SK-N-SH (cell line): Measurements from ENCODE around the gene SLC2A11. TPM values are rescaled to one million over a fixed set of nuclear protein-coding genes. Genes with fewer than 3 reads are reported as not detected.

Experiments used
- CTCF ChIA-PET: fragments of 300-600, 350-600 bp; formaldehyde crosslinking; extraction: SDS; loops from one replicate; lab custom pipeline; 2021; lab: Yijun Ruan, JAX
- POLR2A ChIA-PET: fragments of 350-600 bp; sonication (Branson Sonifier 250); formaldehyde crosslinking; extraction: SDS; loops from one replicate; lab custom pipeline; 2020; ENCODE audit warnings: antibody characterized with exemption, inconsistent platforms; lab: Yijun Ruan, JAX
- DNase-seq: peaks from one replicate; pipeline ENCODE4 v3.0.0; 2012
- H2AFZ ChIP-seq: fragments of 200-600 bp; sonication (generic); 2 replicates; pipeline ENCODE4 v1.8.1; 2016; ENCODE audit warnings: antibody characterized with exemption, mild to moderate bottlenecking, low read depth
- H3F3A ChIP-seq: fragments of 200-600 bp; sonication (generic); replicated peaks from 2 replicates; pipeline ENCODE3; 2016; ENCODE audit warnings: antibody characterized with exemption, mild to moderate bottlenecking; ENCODE audit not compliant: insufficient read depth
- H3K27ac ChIP-seq, 2 experiments: fragments of 200-500 bp in 1 of 2; fragments of 200-600 bp in 1 of 2; sonication (Bioruptor generic) in 1 of 2; sonication (generic), shearing (Covaris generic) in 1 of 2; 2 replicates each; pipeline versions ENCODE4 v1.5.1 to v1.6.1; 2014 to 2016; ENCODE audit warnings: low read depth in 2 of 2, inconsistent platforms in 1 of 2, low read length in 1 of 2, mild to moderate bottlenecking in 1 of 2, mixed read lengths in 1 of 2
- H3K27me3 ChIP-seq: fragments of 200-600 bp; sonication (generic), shearing (Covaris generic); 2 replicates; pipeline ENCODE4 v1.6.1; 2016; ENCODE audit warnings: mixed run types; ENCODE audit not compliant: insufficient read depth
- H3K36me3 ChIP-seq, 2 experiments: fragments of 200-500 bp in 1 of 2; fragments of 200-600 bp in 1 of 2; sonication (Bioruptor generic) in 1 of 2; sonication (generic) in 1 of 2; replicated peaks in 1 of 2; 2 replicates each; pipeline versions ENCODE3 to v1.5.1; 2014 to 2016; ENCODE audit warnings: low read length in 1 of 2, mild to moderate bottlenecking in 1 of 2; ENCODE audit not compliant: insufficient read depth in 2 of 2, control insufficient read depth in 1 of 2
- H3K4me1 ChIP-seq, 2 experiments: fragments of 200-500 bp in 1 of 2; fragments of 200-600 bp in 1 of 2; sonication (Bioruptor generic) in 1 of 2; sonication (generic), shearing (Covaris generic) in 1 of 2; 2 replicates each; pipeline versions ENCODE4 v1.5.1 to v1.6.1; 2014 to 2016; ENCODE audit warnings: low read depth in 1 of 2, low read length in 1 of 2, mixed run types in 1 of 2; ENCODE audit not compliant: insufficient read depth in 2 of 2, control insufficient read depth in 1 of 2
- H3K4me2 ChIP-seq: fragments of 200-600 bp; sonication (generic), shearing (Covaris generic); 2 replicates; pipeline ENCODE4 v1.6.1; 2017; ENCODE audit warnings: mixed run types
- H3K4me3 ChIP-seq, 2 experiments: fragments of 200-500 bp in 1 of 2; fragments of 200-600 bp in 1 of 2; sonication (Bioruptor generic) in 1 of 2; sonication (generic), shearing (Covaris generic) in 1 of 2; 2 replicates each; pipeline versions ENCODE4 v1.5.1 to v1.8.1; 2014 to 2016; ENCODE audit warnings: low read depth in 2 of 2, inconsistent platforms in 1 of 2, low read length in 1 of 2, mild to moderate bottlenecking in 1 of 2, mixed read lengths in 1 of 2, moderate library complexity in 1 of 2
- H3K79me2 ChIP-seq: fragments of 200-600 bp; sonication (generic); 2 replicates; pipeline ENCODE4 v1.8.1; 2017; ENCODE audit warnings: mild to moderate bottlenecking; ENCODE audit not compliant: insufficient read depth
- H3K9ac ChIP-seq: fragments of 200-600 bp; sonication (generic); 2 replicates; pipeline ENCODE4 v1.6.1; 2017; ENCODE audit warnings: mixed run types
- H3K9me2 ChIP-seq: fragments of 200-600 bp; sonication (generic); 2 replicates; pipeline ENCODE4 v1.6.1; 2017; ENCODE audit warnings: mixed run types
- H3K9me3 ChIP-seq: fragments of 200-600 bp; sonication (generic); 2 replicates; pipeline ENCODE4 v1.6.1; 2017; ENCODE audit warnings: mixed run types, mild to moderate bottlenecking, moderate library complexity
- H4K20me1 ChIP-seq: fragments of 200-600 bp; sonication (generic); 2 replicates; pipeline ENCODE4 v1.6.1; 2017; ENCODE audit warnings: mild to moderate bottlenecking, mixed run types; ENCODE audit not compliant: insufficient read depth
- ELF1 ChIP-seq: IDR thresholded peaks from 2 replicates; pipeline ENCODE4 v1.4.0; 2012
- JUND ChIP-seq: IDR thresholded peaks from 2 replicates; pipeline ENCODE4 v1.4.0; 2012
- MAX ChIP-seq: IDR thresholded peaks from 2 replicates; pipeline ENCODE4 v1.4.0; 2012; ENCODE audit warnings: low read depth
- MXI1 ChIP-seq: IDR thresholded peaks from 2 replicates; pipeline ENCODE4 v1.6.1; 2012; ENCODE audit warnings: mild to moderate bottlenecking, low read depth, low read length, improper control_type of control experiment
- RAD21 ChIP-seq: IDR thresholded peaks from 2 replicates; pipeline ENCODE4 v1.6.1; 2012; ENCODE audit warnings: mild to moderate bottlenecking, low read length
- REST ChIP-seq: IDR thresholded peaks from 2 replicates; pipeline ENCODE4 v1.6.1; 2012; ENCODE audit warnings: mild to moderate bottlenecking, low read depth, low read length, moderate library complexity
- SIN3A ChIP-seq: IDR thresholded peaks from 2 replicates; pipeline ENCODE4 v1.6.1; 2012; ENCODE audit warnings: low read depth, mild to moderate bottlenecking, low read length, moderate library complexity, borderline replicate concordance
- SMC3 ChIP-seq: IDR thresholded peaks from 2 replicates; pipeline ENCODE4 v1.6.1; 2012; ENCODE audit warnings: low read depth, low read length, improper control_type of control experiment
- USF2 ChIP-seq: fragments of 150-350 bp; IDR thresholded peaks from 2 replicates; pipeline ENCODE4 v1.6.1; 2017; ENCODE audit warnings: antibody characterized with exemption, low read length, low read depth, borderline replicate concordance
- WGBS: methylation state at CpG from one replicate; pipeline ENCODE4 v1.1.6; 2017; ENCODE audit warnings: low lambda C conversion rate; 5-methylcytosine and 5-hydroxymethylcytosine counted together
- polyA plus RNA-seq, 3 experiments: library from polyadenylated mRNA; depleted of rRNA; stranded (reverse); fragments of >200 nt; gene quantifications; 2 replicates each; pipeline ENCODE4 v1.2.3, GENCODE V29; 2012
- TF ChIP-seq, protein P1 (sequence below): fragments of 200-600 bp; sonication (generic); IDR thresholded peaks from 2 replicates; pipeline ENCODE4 v1.6.1; 2017; ENCODE audit warnings: antibody characterized with exemption, mild to moderate bottlenecking, moderate library complexity
- TF ChIP-seq, protein P2 (sequence below): IDR thresholded peaks from 2 replicates; pipeline ENCODE4 v1.4.0; 2012; ENCODE audit warnings: low read depth, borderline replicate concordance
- TF ChIP-seq, protein P3 (sequence below): IDR thresholded peaks from 2 replicates; pipeline ENCODE4 v1.4.0; 2012; ENCODE audit warnings: low read depth, borderline replicate concordance

The SLC2A11 gene
- polyA plus RNA-seq, 1 of the 3 experiments (the other 2 are of a cell fraction) = 21.8 TPM

DNA sequence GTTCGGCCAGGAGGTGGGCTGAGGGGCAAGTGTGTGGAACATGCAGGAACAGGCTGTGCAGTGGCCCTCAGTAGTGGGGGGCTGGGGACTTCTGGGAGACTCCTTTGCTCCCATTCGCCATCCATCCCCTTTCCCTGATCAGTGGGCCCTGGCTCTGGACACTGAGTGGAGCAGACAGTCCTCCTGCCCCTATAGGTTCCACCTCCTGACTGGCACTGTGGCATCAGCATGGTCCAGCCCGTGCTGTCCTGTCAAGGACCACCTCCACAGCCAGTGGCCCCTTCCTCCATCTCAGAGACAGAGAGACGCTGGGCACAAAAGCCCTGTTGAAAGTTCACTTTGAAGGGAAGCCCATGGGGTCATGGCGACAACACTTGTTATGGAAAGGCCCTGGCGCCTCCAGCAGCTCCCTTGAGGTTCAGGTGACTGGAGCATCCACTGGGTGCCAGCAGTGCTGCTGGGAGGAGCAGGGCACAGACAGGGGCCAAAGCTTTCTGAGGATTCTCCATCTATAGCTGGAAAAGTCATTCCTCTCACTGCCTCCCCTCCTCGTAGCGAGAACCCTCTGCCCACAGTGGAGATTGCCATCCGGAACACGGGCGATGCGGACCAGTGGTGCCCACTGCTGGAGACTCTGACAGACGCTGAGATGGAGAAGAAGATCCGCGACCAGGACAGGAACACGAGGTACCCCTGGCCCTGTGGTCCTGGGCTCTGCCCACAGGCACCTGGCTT, 24.5 kb upstream of the SLC2A11 start:
- ChIA-PET CTCF (interaction anchor here (1.0 to 2.8 kb wide), 5 partner anchors 11 to 62 kb away, joined by 3 to 17 read pairs (median 6); no protein-coding TSS in a partner anchor), POLR2A (interaction anchor here (1.0 kb wide), 1 partner anchor 66 kb away, joined by 3 read pairs; the partner anchor contains the start of gene CHCHD10)
- Histone ChIP-seq H3K4me1 (peaks cover 0 to 66% of the 10 kb centered on the region in 2 experiments; a peak in 2 of 4 replicates), H3F3A (peaks cover 17% of the 10 kb centered on the region), H4K20me1 (no peaks in the 10 kb centered on the region; the same call in 1 of the 2 replicates), H3K4me3 (no peak overlapping the region), H3K27me3 (no peaks in the 10 kb centered on the region), H3K27ac (peak overlapping the region in 1 of 2 experiments; percentile 83; a peak in 2 of 4 replicates), H2AFZ (no peak overlapping the region), H3K79me2 (peaks cover 21% of the 10 kb centered on the region), H3K36me3 (peaks cover 5 to 57% of the 10 kb centered on the region in 2 experiments), H3K9me2 (no peaks in the 10 kb centered on the region), H3K9me3 (no peaks in the 10 kb centered on the region), H3K4me2 (no peak overlapping the region), H3K9ac (no peak overlapping the region)
- TF ChIP-seq, protein P1, sequence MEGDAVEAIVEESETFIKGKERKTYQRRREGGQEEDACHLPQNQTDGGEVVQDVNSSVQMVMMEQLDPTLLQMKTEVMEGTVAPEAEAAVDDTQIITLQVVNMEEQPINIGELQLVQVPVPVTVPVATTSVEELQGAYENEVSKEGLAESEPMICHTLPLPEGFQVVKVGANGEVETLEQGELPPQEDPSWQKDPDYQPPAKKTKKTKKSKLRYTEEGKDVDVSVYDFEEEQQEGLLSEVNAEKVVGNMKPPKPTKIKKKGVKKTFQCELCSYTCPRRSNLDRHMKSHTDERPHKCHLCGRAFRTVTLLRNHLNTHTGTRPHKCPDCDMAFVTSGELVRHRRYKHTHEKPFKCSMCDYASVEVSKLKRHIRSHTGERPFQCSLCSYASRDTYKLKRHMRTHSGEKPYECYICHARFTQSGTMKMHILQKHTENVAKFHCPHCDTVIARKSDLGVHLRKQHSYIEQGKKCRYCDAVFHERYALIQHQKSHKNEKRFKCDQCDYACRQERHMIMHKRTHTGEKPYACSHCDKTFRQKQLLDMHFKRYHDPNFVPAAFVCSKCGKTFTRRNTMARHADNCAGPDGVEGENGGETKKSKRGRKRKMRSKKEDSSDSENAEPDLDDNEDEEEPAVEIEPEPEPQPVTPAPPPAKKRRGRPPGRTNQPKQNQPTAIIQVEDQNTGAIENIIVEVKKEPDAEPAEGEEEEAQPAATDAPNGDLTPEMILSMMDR = no peak
- 0 out of 2 replicates have a peak, but pooled peaks have one; percentile 2 for TF ChIP-seq RAD21
- DNase-seq = peak; percentile 16
- 88% methylated on average over 11 of the region's 16 CpGs for WGBS

DNA sequence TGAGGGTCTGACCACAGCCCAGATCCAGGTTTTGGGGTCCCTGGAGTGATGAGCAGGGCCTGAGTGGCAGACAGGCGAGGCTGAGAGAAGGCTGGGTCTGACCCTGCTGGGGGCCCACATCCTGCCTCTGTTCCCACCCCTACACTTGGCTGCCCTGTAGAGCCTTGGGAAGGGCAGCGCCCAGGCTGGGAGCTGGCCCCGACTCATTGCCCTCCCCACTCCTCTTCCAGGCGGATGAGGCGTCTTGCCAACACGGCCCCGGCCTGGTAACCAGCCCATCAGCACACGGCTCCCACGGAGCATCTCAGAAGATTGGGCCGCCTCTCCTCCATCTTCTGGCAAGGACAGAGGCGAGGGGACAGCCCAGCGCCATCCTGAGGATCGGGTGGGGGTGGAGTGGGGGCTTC, 23.8 kb upstream of the SLC2A11 start:
- H3K4me1 ChIP-seq = peaks cover 0 to 62% of the 10 kb centered on the region in 2 experiments; a peak in 2 of 4 replicates
- CTCF ChIA-PET = interaction anchor here (2.4 to 2.8 kb wide), 3 partner anchors 12 to 15 kb away, joined by 11 to 17 read pairs (median 15); no protein-coding TSS in a partner anchor
- DNase-seq = peak; percentile 15
- TF ChIP-seq, protein P1 = no peak
- TF ChIP-seq REST (no peak), USF2 (no peak), MAX (no peak), JUND (no peak), ELF1 (no peak), MXI1 (no peak), SIN3A (no peak), SMC3 (no peak)
- TF ChIP-seq, protein P2, sequence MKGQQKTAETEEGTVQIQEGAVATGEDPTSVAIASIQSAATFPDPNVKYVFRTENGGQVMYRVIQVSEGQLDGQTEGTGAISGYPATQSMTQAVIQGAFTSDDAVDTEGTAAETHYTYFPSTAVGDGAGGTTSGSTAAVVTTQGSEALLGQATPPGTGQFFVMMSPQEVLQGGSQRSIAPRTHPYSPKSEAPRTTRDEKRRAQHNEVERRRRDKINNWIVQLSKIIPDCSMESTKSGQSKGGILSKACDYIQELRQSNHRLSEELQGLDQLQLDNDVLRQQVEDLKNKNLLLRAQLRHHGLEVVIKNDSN = no peak
- TF ChIP-seq, protein P3, sequence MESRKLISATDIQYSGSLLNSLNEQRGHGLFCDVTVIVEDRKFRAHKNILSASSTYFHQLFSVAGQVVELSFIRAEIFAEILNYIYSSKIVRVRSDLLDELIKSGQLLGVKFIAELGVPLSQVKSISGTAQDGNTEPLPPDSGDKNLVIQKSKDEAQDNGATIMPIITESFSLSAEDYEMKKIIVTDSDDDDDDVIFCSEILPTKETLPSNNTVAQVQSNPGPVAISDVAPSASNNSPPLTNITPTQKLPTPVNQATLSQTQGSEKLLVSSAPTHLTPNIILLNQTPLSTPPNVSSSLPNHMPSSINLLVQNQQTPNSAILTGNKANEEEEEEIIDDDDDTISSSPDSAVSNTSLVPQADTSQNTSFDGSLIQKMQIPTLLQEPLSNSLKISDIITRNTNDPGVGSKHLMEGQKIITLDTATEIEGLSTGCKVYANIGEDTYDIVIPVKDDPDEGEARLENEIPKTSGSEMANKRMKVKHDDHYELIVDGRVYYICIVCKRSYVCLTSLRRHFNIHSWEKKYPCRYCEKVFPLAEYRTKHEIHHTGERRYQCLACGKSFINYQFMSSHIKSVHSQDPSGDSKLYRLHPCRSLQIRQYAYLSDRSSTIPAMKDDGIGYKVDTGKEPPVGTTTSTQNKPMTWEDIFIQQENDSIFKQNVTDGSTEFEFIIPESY = no peak

More for the DNA sequence above, 23.8 kb upstream of the SLC2A11 start:
- Histone ChIP-seq H3K27me3 (no peaks in the 10 kb centered on the region), H4K20me1 (no peaks in the 10 kb centered on the region; the same call in 1 of the 2 replicates), H3K36me3 (peaks cover 0 to 52% of the 10 kb centered on the region in 2 experiments), H3K4me2 (no peak overlapping the region), H3K9ac (no peak overlapping the region), H3F3A (peaks cover 10% of the 10 kb centered on the region), H3K4me3 (no peak overlapping the region), H3K9me3 (no peaks in the 10 kb centered on the region), H3K79me2 (peaks cover 21% of the 10 kb centered on the region), H2AFZ (no peak overlapping the region), H3K9me2 (no peaks in the 10 kb centered on the region), H3K27ac (peak overlapping the region in 1 of 2 experiments; percentile 83; a peak in 1 of 4 replicates)
- POLR2A ChIA-PET = no interaction called here
- WGBS = 91% methylated on average over 11 of the region's 13 CpGs
